Measurements from ENCODE around the gene BCAS4. TPM values are rescaled to one million over a fixed set of nuclear protein-coding genes. Genes with fewer than 3 reads are reported as not detected.

The BCAS4 gene
- total RNA-seq, 2 experiments from 2014 or later = 19.0 to 20.9 TPM

DNA sequence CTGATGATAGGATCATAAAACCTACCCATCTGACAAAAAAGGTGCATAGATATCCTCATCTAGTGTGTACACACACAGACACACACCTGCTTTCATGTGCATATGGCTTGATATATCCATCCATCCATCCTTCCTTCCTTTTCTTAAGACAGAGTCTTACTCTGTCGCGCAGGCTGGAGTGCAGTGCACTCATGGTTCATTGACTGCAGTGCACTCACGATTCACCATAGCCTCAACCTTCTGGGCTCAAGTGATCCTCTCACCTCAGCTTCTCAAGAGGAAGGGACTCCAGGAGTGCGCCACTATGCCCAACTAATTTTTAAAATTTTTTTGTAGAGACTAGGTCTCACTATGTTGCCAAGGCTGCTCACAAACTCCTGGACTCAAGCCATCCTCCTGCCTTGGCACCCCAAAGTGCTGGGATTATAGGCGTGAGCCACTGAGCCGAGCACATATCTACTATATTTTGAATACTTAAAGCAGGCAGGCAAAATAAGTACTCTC, 109.3 kb downstream of the BCAS4 start:
- ChIA-PET POLR2A (no interaction called here), CTCF (interaction anchor here (2.1 kb wide), 1 partner anchor 25 kb away, joined by 10 read pairs; no protein-coding TSS in a partner anchor)
- intact Hi-C loops (cut with DNase I, micrococcal nuclease) = no loop called here
- no peaks in the 10 kb centered on the region for H3K9me3 Mint-ChIP-seq
- no peak for DNase-seq
- H3K36me3 ChIP-seq (ENCODE audit: insufficient read depth, low read length) = peaks cover 40% of the 10 kb centered on the region
- peak overlapping the region; percentile 75 for H3K27ac Mint-ChIP-seq
- H3K9me3 ChIP-seq (ENCODE audit: control insufficient read depth in 1 of 2, insufficient read depth in 1 of 2, low read length in 2 of 2) = no peaks in the 10 kb centered on the region
- peaks cover 10% of the 10 kb centered on the region for H3K4me1 ChIP-seq (ENCODE audit: insufficient read depth, low read length)
- H3K4me1 Mint-ChIP-seq (ENCODE audit: low read depth) = peaks cover 75% of the 10 kb centered on the region
- H3K36me3 Mint-ChIP-seq (ENCODE audit: low read depth) = peaks cover 62% of the 10 kb centered on the region
- no peak for ATAC-seq (ENCODE audit: poor library complexity)
- H3K27me3 ChIP-seq (ENCODE audit: control insufficient read depth in 1 of 2, insufficient read depth in 2 of 2, low read length in 2 of 2) = no peaks in the 10 kb centered on the region
- H3K4me3 ChIP-seq (ENCODE audit: low read length) = no peak overlapping the region
- H3K27ac ChIP-seq (ENCODE audit: low read depth in 1 of 2, low read length in 2 of 2) = no peak overlapping the region
- TF ChIP-seq, protein P1, sequence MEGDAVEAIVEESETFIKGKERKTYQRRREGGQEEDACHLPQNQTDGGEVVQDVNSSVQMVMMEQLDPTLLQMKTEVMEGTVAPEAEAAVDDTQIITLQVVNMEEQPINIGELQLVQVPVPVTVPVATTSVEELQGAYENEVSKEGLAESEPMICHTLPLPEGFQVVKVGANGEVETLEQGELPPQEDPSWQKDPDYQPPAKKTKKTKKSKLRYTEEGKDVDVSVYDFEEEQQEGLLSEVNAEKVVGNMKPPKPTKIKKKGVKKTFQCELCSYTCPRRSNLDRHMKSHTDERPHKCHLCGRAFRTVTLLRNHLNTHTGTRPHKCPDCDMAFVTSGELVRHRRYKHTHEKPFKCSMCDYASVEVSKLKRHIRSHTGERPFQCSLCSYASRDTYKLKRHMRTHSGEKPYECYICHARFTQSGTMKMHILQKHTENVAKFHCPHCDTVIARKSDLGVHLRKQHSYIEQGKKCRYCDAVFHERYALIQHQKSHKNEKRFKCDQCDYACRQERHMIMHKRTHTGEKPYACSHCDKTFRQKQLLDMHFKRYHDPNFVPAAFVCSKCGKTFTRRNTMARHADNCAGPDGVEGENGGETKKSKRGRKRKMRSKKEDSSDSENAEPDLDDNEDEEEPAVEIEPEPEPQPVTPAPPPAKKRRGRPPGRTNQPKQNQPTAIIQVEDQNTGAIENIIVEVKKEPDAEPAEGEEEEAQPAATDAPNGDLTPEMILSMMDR (IDR thresholded peaks at IDR 0.05) = no peak
- H3K27me3 Mint-ChIP-seq = no peaks in the 10 kb centered on the region
- no peak overlapping the region for H3K4me3 Mint-ChIP-seq

DNA sequence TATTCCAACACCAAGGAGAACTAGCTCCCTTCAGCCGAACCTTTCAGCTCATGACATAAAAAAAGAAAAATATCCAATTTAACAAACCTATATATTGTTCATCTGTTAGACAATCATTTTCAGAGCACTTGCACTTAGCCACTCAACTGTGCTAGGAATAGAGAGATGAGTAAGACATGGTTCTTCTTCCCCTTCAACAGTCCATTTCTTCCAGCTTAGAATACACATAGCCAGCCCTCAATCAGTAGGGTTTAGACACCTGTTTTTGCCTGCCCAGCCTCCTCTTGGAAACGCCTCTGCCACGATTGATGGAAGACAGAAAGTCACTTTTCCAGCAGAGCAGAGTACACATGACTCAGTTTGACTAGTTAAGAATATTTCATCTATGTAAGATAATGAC, 114.6 kb downstream of the BCAS4 start:
- DNase-seq = no peak
- Mint-ChIP-seq H3K4me1 (ENCODE audit: low read depth) (peaks cover 80% of the 10 kb centered on the region), H3K4me3 (no peak overlapping the region), H3K36me3 (ENCODE audit: low read depth) (peaks cover 37% of the 10 kb centered on the region), H3K27me3 (no peaks in the 10 kb centered on the region), H3K27ac (peak overlapping the region; percentile 76), H3K9me3 (no peaks in the 10 kb centered on the region)
- Histone ChIP-seq H3K27me3 (ENCODE audit: control insufficient read depth in 1 of 2, insufficient read depth in 2 of 2, low read length in 2 of 2) (no peaks in the 10 kb centered on the region), H3K9me3 (ENCODE audit: control insufficient read depth in 1 of 2, insufficient read depth in 1 of 2, low read length in 2 of 2) (no peaks in the 10 kb centered on the region), H3K36me3 (ENCODE audit: insufficient read depth, low read length) (peaks cover 5% of the 10 kb centered on the region), H3K27ac (ENCODE audit: low read depth in 1 of 2, low read length in 2 of 2) (no peak overlapping the region), H3K4me1 (ENCODE audit: insufficient read depth, low read length) (peaks cover 26% of the 10 kb centered on the region), H3K4me3 (ENCODE audit: low read length) (no peak overlapping the region)
- intact Hi-C loops (cut with DNase I, micrococcal nuclease) = no loop called here
- ATAC-seq (ENCODE audit: poor library complexity) = no peak
- ChIA-PET CTCF (interaction anchor here (0.7 to 5.5 kb wide), 4 partner anchors 20 to 1690 kb away, joined by 3 to 31 read pairs (median 4); partner anchors contain the start of genes BCAS4 and DDX27), POLR2A (interaction anchor here (2.0 kb wide), 1 partner anchor 22 kb away, joined by 8 read pairs; the partner anchor contains the start of gene ADNP)
- TF ChIP-seq, protein P1 (IDR thresholded peaks at IDR 0.05) = no peak

GRCh38 chr20:50911030-50911429, 116.2 kb downstream of the BCAS4 start:
- Histone ChIP-seq H3K27ac (ENCODE audit: low read depth in 1 of 2, low read length in 2 of 2) (no peak overlapping the region), H3K4me3 (ENCODE audit: low read length) (no peak overlapping the region), H3K36me3 (ENCODE audit: insufficient read depth, low read length) (peaks cover 5% of the 10 kb centered on the region), H3K4me1 (ENCODE audit: insufficient read depth, low read length) (peaks cover 28% of the 10 kb centered on the region), H3K27me3 (ENCODE audit: control insufficient read depth in 1 of 2, insufficient read depth in 2 of 2, low read length in 2 of 2) (no peaks in the 10 kb centered on the region), H3K9me3 (ENCODE audit: control insufficient read depth in 1 of 2, insufficient read depth in 1 of 2, low read length in 2 of 2) (no peaks in the 10 kb centered on the region)
- Mint-ChIP-seq H3K36me3 (ENCODE audit: low read depth) (peaks cover 34% of the 10 kb centered on the region), H3K4me3 (no peak overlapping the region), H3K27ac (peak overlapping the region; percentile 76), H3K4me1 (ENCODE audit: low read depth) (peaks cover 81% of the 10 kb centered on the region), H3K9me3 (no peaks in the 10 kb centered on the region), H3K27me3 (no peaks in the 10 kb centered on the region)
- POLR2A ChIA-PET = interaction anchor here (0.7 to 1.9 kb wide), 3 partner anchors 10 to 120 kb away, joined by 3 to 5 read pairs (median 3); no protein-coding TSS in a partner anchor
- intact Hi-C loops (cut with DNase I, micrococcal nuclease) = no loop called here
- TF ChIP-seq, protein P1 (IDR thresholded peaks at IDR 0.05) = no peak
- ATAC-seq (ENCODE audit: poor library complexity) (no peak), DNase-seq (no peak)
- CTCF ChIA-PET = interaction anchor here (1.0 to 5.5 kb wide), 3 partner anchors 18 to 22 kb away, joined by 3 to 31 read pairs (median 6); partner anchors contain the start of gene ADNP

Measured in CD4-positive, alpha-beta T cell (primary cell).